Stimulated activated CD8-positive, alpha-beta memory T cell treated with anti-CD3 and anti-CD28 coated beads, Interleukin-4, amount 100 ng/mL, for 24 hours (primary cell): ENCODE measurements around the gene ITIH2.
"Not testable (repeated sequence)": the region's sequence is repeated elsewhere in the genome, so short reads cannot be mapped to it uniquely, and the experiment has no call there.

Experiments used
- DNase-seq: peaks from one replicate; pipeline ENCODE4 v3.0.0-alpha.2; 2020; ENCODE audit warnings: low read depth

ITIH2 gene, protein sequence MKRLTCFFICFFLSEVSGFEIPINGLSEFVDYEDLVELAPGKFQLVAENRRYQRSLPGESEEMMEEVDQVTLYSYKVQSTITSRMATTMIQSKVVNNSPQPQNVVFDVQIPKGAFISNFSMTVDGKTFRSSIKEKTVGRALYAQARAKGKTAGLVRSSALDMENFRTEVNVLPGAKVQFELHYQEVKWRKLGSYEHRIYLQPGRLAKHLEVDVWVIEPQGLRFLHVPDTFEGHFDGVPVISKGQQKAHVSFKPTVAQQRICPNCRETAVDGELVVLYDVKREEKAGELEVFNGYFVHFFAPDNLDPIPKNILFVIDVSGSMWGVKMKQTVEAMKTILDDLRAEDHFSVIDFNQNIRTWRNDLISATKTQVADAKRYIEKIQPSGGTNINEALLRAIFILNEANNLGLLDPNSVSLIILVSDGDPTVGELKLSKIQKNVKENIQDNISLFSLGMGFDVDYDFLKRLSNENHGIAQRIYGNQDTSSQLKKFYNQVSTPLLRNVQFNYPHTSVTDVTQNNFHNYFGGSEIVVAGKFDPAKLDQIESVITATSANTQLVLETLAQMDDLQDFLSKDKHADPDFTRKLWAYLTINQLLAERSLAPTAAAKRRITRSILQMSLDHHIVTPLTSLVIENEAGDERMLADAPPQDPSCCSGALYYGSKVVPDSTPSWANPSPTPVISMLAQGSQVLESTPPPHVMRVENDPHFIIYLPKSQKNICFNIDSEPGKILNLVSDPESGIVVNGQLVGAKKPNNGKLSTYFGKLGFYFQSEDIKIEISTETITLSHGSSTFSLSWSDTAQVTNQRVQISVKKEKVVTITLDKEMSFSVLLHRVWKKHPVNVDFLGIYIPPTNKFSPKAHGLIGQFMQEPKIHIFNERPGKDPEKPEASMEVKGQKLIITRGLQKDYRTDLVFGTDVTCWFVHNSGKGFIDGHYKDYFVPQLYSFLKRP

DNA sequence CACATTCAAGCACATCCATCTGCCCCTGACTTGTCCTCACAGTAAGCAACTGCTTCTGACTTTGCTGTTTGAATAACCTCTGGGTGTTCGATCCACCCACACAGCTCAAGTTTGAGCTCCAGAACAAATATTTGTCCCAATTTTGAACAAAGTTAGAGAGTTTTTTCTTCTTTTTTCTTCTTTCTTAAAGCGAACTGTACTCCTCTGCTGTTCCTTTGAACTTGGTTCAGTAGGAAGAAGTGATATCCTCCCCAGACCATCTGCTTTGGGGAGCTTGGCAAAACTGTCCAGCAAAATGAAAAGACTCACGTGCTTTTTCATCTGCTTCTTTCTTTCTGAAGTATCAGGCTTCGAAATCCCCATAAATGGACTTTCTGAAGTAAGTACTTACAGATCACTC is at the start of gene ITIH2:
Gene ITIH2, plus strand, starts transcription at position 177 of the 400 bp plus-strand sequence. Its CDS starts 119 bp downstream, at position 296.
- DNase-seq = no peak

DNA sequence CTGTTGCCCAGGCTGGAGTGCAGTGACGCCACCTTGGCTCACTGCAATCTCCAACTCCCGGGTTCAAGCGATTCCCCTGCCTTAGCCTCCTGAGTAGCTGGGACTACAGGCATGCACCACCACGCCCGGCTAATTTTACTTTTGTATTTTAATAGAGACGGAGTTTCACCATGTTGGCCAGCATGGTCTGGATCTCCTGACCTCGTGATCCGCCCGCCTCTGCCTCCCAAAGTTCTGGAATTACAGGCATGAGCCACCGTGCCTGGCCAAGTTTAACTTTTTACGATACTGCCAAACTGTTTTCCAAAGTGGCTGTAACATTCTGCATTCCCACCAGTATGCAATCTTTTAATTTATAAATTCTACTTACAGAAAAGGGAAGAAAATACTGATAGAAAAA is 46.0 kb upstream of the ITIH2 start:
- DNase-seq = not testable (repeated sequence)

DNA sequence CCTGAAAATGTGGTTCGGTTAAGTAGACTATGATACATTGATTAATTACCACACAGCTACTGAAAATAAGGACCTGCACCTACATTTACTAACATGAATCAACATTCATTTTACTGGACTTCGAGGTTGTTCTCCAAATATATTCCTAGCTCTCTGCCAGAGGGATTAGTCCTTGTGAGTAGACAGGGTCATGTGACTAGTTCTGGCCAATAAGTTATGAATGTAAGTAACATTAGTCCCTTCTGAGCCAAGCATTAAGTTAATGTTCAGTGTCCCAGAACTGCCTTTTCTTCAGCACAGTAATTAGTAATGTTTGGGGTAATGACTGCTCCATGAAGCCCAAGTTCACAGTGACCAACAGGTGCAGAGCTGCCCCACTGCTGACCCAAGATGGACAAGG is 45.6 kb upstream of the ITIH2 start:
- no peak for DNase-seq

DNA sequence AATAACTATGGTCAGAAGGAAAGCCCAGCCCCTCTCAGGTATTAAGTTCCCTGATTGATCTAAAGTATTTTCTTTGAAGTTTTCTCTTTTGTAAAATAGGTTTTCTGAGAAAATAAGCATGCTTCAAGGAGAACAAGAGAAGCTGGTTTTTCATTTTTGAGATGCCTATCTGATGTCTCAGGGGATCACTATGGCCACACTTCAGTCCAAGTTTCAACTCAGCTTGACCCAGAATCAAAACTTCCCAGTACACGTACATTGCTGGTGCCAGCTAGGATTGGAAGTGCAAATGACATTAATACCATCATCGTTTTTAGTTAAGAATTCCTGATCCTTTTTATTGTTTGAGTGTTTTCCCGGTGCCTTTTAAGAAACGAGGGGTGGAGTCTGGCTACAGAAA is 43.6 kb upstream of the ITIH2 start:
- DNase-seq = no peak

DNA sequence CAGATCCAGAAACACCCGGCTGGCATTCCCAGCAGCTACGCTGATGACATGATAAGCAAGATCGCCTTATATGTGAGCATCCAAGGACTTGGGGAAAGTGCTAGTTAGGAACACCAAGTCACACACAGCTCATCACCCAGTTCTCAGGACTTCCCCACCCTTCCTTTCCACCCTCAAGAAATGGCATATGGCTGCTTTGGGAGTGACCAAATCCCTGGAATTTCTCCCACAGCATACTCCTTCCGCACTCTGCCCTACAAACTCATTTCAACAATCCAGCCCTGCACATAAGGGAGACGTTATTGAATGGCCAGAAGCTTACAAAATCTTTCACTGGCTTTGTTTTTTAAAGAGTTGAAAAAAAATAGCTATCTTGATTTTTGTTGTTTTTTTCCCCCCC is 40.6 kb upstream of the ITIH2 start:
- no peak for DNase-seq

DNA sequence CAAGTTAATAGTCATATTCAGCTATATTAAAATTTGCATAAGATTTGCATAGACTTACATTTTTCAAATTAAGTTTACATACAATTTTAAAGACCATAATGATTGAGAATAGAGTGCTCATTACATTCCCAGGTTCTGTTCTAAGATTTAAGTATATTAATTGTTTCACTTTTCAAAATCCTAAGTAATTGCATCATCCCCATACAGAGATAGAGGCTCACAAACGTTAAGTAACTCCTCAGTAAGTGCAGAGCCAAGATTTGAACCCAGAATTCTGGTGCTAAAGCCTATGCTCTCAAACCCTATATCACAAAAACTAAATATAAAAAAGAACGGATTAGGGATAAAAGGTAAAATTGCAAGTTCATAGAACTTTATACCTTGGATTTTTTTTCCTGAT is 38.4 kb upstream of the ITIH2 start:
- DNase-seq = no peak

DNA sequence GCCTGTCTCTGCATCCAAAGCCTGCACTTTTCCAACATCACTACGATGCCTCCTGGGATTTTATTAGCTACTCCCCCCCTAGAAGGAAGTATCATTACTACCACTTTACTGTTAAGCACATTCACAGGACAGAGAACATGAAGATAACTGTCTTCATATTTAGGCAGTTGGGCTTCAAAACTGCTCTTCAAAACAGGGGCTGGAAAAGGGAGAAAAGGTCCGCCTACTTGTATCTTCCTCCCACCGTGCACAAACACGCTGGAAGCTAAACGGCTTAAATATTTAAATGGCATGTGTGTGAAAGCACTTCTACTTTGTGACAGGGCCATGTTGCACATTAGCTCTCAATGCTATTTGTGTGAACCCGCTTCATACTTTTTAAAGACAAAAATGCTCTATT is 37.3 kb upstream of the ITIH2 start:
- no peak for DNase-seq

DNA sequence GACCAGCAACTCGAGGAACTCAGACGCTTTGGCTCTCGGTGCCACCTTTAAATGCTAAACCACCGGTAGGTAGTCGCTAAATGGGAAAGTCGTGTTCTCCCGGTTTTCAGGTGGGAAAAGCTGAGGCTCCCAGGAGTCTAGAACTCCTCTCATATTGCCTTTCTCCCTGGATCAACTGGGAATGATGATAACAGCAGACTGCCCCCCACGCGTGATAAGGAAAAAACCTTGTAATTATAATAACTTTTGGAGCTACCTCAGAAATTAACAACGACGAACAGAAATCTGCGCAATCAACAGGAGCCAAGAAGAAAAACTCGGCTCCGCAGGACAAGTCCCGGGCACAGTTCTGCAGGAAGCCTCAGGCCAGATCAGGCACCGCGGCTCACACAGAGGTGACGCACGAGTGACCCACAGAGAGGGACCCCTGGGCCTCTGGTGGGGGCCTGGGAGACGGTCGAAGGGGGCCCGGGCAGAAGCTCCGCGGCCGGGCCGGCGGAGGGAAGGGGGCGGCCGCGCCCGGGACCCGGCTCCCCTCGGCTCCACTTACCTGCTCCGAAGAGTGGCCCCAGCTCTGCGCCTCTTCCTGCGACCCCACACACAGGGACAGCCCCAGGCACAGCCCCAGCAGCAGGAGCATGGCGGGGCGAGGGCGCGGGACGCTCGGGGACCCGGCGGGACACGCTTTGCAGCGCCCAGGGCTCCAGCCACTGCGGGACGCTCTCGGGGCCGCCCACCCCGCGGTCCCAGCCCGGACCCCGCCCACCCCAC is 36.7 kb upstream of the ITIH2 start, which contains the start of gene ITIH5:
Gene ITIH5, minus strand, starts transcription at position 714 of the 771 bp plus-strand sequence. Its CDS starts 74 bp downstream, at position 640.
- no peak for DNase-seq

DNA sequence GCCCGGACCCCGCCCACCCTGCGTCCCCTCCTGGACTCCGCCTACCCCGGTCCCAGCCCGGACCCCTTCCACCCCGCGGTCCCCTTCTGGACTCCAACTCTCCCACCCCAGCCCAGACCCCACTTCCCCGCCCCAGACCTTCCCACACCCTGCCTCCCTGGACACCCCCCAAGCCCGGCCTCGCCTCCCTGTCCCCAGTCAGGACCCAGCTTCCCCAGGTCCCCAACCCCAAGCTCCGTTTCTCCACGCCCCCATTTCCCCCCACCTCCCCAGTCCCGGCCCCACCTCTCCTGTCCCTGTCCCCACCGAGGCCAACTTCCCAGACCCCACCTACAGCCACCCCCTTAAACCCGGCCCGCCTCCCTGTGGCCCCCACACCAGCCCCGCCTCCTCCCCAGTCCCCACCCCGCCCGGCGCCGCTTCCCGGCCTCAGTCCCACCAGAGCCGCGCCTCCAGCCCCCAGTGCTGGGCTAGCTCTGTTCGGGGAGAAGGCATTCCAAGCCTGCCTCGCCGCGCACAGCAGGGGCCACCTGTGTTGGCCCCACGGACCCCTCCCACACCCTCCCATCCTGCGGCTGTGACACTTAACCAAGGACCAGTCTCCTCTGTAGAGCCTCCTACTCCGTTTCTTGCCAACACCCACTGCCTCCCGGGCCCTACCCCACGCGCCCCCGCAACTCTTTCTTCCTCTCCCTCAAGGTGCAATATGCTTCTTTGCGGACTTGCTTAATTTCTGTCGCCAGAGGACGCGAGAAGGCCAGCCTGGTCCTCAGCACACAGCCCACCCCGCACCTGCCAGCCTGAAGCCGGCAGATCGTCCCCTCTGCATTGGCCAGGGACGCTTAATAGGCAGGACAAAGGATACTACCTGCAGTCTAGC is 35.6 kb upstream of the ITIH2 start:
- no peak for DNase-seq

DNA sequence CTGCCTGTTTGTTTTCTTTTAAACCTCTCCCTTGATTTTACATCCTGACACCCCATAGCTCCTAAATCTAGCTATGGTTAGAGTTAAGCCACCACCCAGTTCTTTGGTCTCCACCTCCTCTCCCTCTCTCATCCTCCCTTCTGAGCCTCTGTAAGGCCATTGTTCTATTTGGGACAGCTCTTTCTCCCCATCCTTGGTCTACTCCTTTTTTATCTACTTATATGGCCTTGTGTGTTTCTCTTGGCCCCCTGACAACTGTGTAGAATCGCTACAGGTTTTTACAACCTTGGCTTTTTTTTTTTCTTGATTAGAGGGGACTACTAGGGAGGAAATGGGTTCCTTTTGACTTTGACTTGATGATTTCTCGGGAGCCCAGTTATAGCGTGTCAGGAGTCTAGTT is 33.0 kb upstream of the ITIH2 start:
- DNase-seq = no peak

DNA sequence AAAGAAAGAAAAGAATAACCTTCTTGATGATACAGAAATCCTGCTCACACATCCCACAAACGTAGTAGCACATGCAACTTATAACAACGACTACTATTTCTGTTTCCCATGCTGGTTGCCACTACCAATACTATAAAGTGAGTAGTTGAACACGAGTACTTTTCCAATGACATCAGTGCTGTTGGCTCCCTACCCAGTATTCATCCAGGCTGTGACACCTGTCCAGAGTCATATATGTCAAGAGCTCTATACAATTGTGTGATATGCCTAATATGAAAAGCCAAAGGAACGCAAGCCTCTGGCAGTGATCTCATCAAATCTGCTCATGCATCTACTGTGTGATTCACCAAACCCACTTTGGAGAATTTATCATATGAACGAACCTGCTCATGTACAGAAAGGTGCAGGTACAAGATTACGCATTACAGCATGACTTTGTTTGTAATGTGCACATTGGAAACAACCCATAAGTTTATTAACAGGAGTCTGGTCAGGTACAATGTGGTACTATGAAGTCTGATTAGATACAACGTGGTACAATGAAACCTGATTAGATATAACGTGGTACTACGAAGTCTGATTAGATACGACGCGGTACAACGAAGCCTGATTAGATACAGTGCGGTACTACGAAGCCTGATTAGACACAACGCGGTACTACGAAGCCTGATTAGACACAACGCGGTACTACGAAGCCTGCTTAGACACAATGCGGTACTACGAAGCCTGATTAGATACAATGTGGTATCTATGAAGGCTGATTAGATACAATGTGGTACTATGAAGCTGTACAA is 30.6 kb upstream of the ITIH2 start:
- DNase-seq = no peak

DNA sequence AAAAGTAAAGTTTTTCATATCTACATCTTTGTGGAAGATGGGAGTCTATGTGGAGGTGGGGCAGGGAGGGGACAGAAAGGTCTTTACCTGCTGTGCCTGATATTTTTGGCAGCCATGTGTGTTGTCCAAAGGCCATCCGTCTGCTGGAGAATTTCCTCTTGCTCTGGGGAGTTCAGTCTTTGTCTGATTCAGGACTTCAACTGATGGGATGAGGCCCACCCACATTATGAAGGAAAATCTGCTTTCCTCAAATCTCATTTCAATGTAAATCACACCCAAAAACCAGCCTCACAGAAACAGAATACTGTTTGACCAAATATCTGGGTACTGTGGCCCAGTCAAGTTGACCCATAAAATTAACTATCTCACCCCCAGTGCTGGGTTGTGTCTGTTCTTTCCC is 23.9 kb upstream of the ITIH2 start:
- DNase-seq = no peak

DNA sequence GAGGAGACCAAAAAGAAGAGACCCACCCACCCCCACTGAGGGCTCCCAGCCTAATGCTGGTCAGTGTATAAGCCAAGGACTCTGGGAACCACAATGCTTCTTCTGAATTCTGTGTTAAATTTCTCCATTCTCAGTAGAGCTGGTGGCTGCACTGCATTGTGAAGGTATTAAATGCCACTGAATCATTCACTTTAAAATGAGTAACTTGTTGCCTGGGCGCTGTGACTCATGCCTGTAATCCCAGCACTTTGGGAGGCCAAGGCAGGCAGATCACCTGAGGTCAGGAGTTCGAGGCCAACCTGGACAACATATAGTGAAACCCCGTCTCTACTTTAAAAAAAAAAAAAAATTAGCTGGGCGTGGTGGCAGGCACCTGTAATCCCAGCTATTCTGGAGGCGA is 23.0 kb upstream of the ITIH2 start:
- DNase-seq = not testable (repeated sequence)

DNA sequence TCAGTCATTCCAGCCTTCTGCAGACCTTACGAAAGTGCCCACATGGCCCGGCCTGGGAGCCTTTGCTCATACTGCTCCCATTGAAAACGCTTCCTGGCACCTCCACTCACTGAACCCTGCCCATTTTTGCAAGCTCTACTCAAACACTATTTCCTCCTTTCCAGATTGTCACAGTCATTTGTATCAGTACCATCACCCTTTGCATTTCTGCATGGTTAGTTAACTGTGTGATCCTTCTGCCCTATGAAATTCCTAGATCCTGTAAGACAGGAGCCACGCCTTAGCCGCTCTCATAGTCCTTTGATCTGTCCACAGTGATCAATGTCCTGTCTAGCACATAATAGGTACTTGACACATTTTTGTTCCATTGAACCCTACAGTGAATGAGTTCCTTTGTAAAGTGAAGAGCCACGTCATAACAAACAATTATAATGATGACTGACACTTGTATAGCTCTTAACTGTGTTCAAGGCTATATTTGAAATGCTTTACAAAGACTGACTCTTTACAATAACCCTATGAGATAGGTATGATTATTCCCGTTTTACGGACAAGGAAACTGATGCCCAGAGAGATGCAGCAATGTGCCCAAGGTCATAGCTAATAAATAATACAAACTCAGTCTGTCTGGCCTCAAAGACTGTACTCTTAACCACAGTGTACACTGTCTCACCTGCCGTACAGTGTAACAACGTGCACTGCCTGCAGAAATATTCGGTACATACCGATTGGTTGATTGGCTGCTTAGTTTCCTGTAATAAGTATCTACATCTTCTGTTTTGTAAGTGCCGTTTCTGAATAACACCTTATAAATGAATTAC is 16.6 kb upstream of the ITIH2 start:
- DNase-seq = no peak

DNA sequence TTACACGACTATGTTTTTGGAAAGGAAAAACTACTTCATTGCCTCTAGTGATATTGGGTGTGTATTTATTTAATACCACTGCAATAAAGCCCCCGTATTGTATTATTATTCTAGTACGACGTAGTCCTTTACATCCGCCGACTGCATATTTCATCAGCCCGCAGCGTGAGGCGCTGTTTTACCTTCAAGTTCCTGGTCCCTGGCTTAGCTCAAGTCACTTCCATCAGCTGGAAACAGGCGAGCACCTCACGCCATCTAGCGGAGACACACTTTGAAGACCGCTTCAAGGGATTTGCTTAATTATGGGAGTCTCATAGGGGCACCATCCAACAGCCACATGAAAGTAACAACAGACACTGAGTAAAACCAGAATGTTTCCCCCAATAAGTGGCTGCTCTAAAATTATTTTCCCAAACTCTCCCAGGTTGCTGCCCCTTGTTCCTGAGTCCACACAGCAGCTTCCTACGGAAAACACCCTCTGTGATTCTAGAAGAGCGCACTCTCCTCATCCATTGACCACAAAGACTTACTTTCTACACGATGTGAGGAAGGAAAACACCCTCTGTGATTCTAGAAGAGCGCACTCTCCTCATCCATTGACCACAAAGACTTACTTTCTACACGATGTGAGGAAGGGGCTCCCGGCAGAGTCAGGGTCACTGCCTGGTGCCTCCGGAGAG is 15.7 kb upstream of the ITIH2 start:
- DNase-seq = peak; percentile 57

DNA sequence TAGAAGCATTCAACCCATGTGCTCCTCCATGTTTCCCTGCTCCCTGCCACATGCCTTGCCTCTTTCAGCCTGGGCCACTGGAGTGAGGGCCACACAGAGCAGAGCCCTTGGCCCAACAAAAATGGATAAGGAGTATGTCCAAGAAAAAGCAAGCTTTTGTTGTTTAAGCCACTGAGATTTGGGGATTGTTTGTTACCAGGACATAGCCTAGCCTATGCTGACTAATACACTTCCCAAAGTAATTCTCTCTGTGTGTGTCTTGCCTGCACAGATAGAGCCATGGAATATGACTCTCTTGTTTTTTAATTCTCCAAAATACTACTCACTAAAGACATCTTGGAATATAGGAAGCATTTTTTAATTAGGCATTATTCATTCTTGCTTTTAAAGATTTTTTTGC is 13.5 kb upstream of the ITIH2 start:
- DNase-seq = no peak

DNA sequence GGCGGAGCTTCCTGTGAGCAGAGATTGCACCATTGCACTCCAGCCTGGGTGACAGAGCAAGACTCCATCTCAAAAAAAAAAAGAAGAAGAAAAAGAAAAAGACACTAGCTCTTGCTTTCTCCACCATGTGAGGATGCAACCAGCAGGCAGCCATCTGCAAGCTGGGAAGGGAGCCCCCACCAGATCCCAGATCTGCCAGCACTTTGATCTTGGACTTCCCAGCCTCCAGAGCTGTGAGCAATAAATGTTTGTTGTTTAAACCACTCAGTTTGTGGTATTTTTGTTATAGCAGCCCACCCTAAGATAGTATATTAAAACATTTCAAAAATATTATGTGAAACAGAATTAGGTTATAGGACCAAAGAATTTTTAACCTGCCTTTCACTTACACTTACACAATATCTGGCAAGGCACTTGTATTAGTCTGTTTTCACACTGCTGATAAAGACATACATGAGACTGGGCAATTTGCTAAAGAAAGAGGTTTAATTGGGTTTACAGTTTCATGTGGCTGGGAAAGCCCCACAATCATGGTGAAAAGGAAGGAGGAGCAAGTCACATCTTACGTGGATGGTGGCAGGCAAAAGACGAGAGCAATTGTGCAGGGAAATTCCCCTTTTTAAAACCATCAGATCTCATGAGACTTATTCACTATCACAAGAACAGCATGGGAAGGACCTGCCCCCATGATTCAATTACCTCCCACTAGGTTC is 12.1 kb upstream of the ITIH2 start:
- DNase-seq = not testable (repeated sequence)

DNA sequence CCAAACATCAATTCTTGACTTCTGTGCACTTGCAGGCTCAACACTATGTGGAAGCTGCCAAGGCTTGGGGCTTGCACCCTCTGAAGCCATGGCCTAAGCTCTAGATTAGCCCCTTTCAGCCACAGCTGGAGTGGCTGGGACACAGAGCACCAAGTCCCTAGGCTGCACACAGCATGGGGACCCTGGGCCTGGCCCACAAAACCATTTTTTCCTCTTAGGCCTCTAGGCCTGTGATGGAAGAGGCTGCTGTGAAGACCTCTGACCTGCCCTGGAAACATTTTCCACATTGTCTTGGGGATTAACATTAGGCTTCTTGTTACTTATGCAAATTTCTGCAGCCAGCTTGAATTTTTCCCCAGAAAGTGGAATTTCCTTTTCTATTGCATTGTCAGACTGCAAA is 10.7 kb upstream of the ITIH2 start:
- not testable (repeated sequence) for DNase-seq
